Hepatocyte (in vitro differentiated cells): ENCODE measurements around the gene C5AR1.

Source experiments
- CTCF ChIP-seq: fragments of 200-600 bp; sonication (generic); IDR thresholded peaks from 2 replicates; pipeline ENCODE4 v1.5.1; 2016; ENCODE audit warnings: antibody characterized with exemption, mild to moderate bottlenecking; ENCODE audit not compliant: poor library complexity
- EZH2 ChIP-seq: fragments of 200-600 bp; sonication (generic); IDR thresholded peaks from 2 replicates; pipeline ENCODE4 v1.6.1; 2016; ENCODE audit warnings: antibody characterized with exemption, mild to moderate bottlenecking, borderline replicate concordance
- EZH2phosphoT487 ChIP-seq: fragments of 200-600 bp; sonication (generic); IDR thresholded peaks from one replicate; pipeline ENCODE4 v1.6.1; 2018; ENCODE audit warnings: antibody characterized with exemption, mild to moderate bottlenecking, low read depth, moderate library complexity; ENCODE audit not compliant: unreplicated experiment, severe bottlenecking

GRCh38 chr19:47371261-47371660, 61.6 kb downstream of the C5AR1 start:
- TF ChIP-seq CTCF (no peak), EZH2 (no peak), EZH2phosphoT487 (no peak)
